NCI-H2196 (cell line): ENCODE measurements around the gene KMT5B.
A peak's percentile ranks its signal among the peaks of the same experiment; 100 is the strongest.

Source experiments
- DNase-seq: peaks from one replicate; lab custom pipeline; 2025; ENCODE audit not compliant: unreplicated experiment; lab: John Stamatoyannopoulos, UW

Gene KMT5B

GRCh38 chr11:68146704-68147474 is 66.2 kb downstream of the KMT5B start:
- peak; percentile 91 for DNase-seq

GRCh38 chr11:68146010-68146540 is 67.0 kb downstream of the KMT5B start:
- peak; percentile 96 for DNase-seq

DNA sequence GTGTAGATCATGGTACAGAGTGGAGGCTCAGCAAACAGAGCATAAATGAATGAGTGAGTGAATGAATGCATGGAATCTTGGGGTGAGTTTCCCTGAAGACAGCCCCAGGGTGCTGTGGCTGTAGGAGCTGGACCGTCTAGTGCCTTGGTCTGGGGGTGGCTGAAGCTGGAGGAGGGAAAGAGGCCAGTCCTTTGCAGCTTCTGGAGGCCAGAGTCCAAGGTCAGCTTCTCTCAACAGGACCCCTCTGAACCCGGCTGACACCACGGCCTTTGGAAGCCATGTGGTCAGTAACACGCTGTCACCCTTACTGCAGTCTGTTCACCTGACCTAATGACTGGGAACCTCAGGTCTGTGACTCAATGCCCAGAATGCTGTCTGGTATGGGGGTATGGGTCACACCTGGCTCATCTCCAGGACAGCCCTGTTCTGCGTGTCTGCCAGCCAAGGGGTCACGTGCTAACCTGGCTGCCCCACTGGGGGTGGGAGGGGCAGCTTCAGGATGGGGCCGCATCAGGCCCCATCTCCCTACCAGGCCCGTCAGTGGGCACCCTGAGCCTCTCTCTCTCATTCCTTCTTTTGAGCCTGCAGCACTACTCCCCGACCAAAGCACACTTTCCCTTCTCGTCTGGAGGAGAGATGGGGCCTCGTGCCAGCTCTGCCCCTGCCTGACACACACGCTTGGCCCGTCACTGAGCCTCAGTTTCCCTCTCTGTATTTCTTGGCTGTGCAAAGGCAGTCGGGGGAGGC is 67.8 kb downstream of the KMT5B start:
- DNase-seq = no peak

- no peak for DNase-seq
These were observed 69.8 kb downstream of the KMT5B start for GRCh38 chr11:68143310-68143689.

GRCh38 chr11:68142441-68143309 is 70.4 kb downstream of the KMT5B start:
- no peak for DNase-seq

DNA sequence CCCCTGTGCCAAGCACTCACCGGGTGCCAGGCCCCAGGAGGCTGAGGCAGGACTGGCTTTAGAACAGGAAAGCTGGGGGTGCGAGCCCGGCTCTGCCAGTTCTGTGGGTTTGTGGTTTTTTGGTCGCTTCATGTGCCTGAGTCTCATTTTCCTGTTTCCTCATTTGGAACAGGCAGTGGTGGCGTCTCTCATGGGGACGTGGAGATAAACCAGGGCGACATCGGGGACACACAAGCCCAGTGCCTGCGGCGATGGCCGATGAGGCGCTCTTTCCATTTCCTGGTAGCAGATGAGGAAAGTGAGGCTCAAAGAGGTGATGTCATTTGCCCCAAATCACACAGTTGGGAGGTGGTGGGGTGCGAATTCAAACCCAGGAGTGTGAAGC is 71.1 kb downstream of the KMT5B start:
- DNase-seq = peak; percentile 43

GRCh38 chr11:68141246-68142027 is 71.7 kb downstream of the KMT5B start:
- no peak for DNase-seq

GRCh38 chr11:68140496-68141245 is 72.4 kb downstream of the KMT5B start:
- DNase-seq = peak; percentile 37

- no peak for DNase-seq
These were observed 74.9 kb downstream of the KMT5B start for GRCh38 chr11:68138237-68138636.

- no peak for DNase-seq
These were observed 75.3 kb downstream of the KMT5B start for GRCh38 chr11:68137833-68138232.

GRCh38 chr11:68136866-68137265 is 76.2 kb downstream of the KMT5B start:
- DNase-seq = no peak

- no peak for DNase-seq
These were observed 77.9 kb downstream of the KMT5B start for GRCh38 chr11:68135161-68135560.

GRCh38 chr11:68133761-68134160 is 79.3 kb downstream of the KMT5B start:
- no peak for DNase-seq

DNA sequence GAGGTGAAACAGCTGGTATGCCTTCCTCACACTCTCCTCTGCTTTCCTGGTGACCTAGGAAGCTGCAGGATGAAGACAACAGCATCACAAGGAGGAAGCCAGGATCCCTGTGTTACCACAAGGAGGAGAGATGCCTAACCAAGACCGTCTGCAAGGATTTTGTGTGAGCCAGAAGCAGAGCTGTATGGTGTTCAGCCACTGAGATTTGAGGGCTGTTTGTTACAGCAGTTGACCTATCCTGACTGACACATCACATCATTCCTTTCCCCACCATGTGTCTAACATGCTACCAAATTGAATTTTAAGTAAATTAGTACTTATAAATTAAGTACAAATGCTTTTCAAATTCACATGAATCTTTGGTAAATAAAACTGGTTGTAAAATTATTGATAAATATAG is 83.0 kb downstream of the KMT5B start:
- no peak for DNase-seq

- DNase-seq = no peak
These were observed 84.3 kb downstream of the KMT5B start for GRCh38 chr11:68128682-68129327.

DNA sequence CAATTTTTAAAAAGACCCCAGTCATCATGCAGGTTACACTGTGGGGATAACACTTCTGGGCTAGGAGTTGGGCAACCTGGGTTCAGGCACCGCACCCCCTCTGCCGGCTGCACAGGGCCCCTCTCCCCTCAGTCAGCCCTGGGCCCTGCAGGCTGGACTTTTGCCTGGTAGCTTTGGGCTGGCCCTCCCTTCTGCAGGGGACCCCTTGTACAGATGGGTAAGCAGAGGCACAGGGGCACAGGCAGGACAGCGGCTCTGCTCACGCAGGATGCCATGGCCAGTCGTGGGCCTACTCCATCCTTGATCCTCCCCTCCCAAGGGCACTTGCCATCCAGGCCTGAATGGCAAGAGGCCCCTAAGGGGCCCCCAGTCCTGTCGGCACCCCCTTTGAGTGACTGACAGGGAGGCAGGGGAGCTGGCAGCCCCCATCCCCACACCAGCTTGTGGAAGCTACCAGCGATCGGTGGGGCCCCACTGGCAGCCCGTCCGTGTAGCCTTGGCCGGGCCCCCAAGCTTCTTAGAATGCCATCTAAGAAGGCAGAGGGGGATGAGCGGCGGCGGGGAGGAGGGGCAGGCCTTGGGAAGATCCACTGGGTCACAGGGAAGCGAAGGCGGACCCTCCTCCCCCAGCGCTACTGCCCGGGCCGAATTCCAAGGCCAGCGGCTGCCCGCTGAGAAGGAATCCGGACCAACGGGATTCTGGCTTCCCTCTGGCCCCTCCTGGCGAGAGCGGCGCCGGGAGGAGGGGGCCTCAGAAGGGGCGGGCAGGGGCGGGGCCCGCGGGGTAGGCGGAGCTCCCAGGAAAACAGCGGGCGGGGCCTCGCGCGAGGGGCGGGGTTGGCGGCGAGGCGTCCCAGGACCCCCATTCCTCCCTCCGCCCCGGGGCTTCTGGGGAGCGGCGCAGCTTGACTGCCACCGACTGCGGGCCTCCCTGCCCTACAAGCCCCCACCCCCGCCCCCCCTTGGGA is 85.1 kb downstream of the KMT5B start:
- DNase-seq = no peak

- DNase-seq = no peak
These were observed 87.9 kb downstream of the KMT5B start for GRCh38 chr11:68125164-68125563.

GRCh38 chr11:68122936-68123539 is 90.1 kb downstream of the KMT5B start:
- DNase-seq = no peak
